IMR-90 (cell line): ENCODE measurements around the gene MLH3. TPM values are rescaled to one million over a fixed set of nuclear protein-coding genes. Genes with fewer than 3 reads are reported as not detected.
"Not testable (repeated sequence)": the region's sequence is repeated elsewhere in the genome, so short reads cannot be mapped to it uniquely, and the experiment has no call there.

ENCODE experiments used
- ATAC-seq: fragments of 200-7000 bp; cut with Tn5 transposase; 2 replicates; pipeline ENCODE4 v1.9.1; 2020; ENCODE audit warnings: low read depth, mild to moderate bottlenecking, moderate library complexity
- BruUV-seq: library from RNA; stranded (reverse); fragments of 400-500 nt; replicated peaks from 2 replicates; lab custom pipeline; 2021; lab: Mats Ljungman, UMichigan
- CTCF ChIA-PET: fragments of 300-600 bp; formaldehyde crosslinking; extraction: SDS; loops from one replicate; lab custom pipeline; 2021; ENCODE audit warnings: antibody characterized with exemption; lab: Yijun Ruan, JAX
- POLR2A ChIA-PET: fragments of 300-600 bp; sonication (Branson Sonifier 250); formaldehyde crosslinking; loops from one replicate; lab custom pipeline; 2022; ENCODE audit warnings: antibody characterized with exemption; ENCODE audit not compliant: unreplicated experiment; lab: Charles Lee
- DNase-seq: peaks from one replicate; pipeline ENCODE4 v3.0.0; 2013
- H2AFZ ChIP-seq: replicated peaks from 2 replicates; pipeline ENCODE3; 2013; ENCODE audit warnings: low read length, mild to moderate bottlenecking; ENCODE audit not compliant: poor library complexity
- H2AK5ac ChIP-seq: 2 replicates; pipeline ENCODE4 v1.6.1; 2013; ENCODE audit warnings: low read depth, low read length, inconsistent platforms
- H2AK9ac ChIP-seq: replicated peaks from 2 replicates; pipeline ENCODE3; 2013; ENCODE audit warnings: mild to moderate bottlenecking, low read depth, low read length, moderate library complexity; ENCODE audit not compliant: poor library complexity
- H2BK120ac ChIP-seq: 2 replicates; pipeline ENCODE4 v1.6.1; 2013; ENCODE audit warnings: low read depth, low read length, inconsistent platforms
- H2BK15ac ChIP-seq: 3 replicates; pipeline ENCODE4 v1.6.1; 2013; ENCODE audit warnings: low read depth, low read length, inconsistent platforms
- H2BK20ac ChIP-seq: 2 replicates; pipeline ENCODE4 v1.6.1; 2013; ENCODE audit warnings: low read depth, mild to moderate bottlenecking, inconsistent platforms, low read length, moderate library complexity
- H2BK5ac ChIP-seq: 2 replicates; pipeline ENCODE4 v1.6.1; 2013; ENCODE audit warnings: mild to moderate bottlenecking, low read depth, low read length, inconsistent platforms; ENCODE audit not compliant: poor library complexity, severe bottlenecking
- H3K14ac ChIP-seq: replicated peaks from 2 replicates; pipeline ENCODE4 v1.6.1; 2013; ENCODE audit warnings: low read depth, low read length, inconsistent platforms
- H3K18ac ChIP-seq: 2 replicates; pipeline ENCODE4 v1.6.1; 2013; ENCODE audit warnings: low read depth, low read length, control low read depth
- H3K23ac ChIP-seq: 2 replicates; pipeline ENCODE4 v1.6.1; 2013; ENCODE audit warnings: low read depth, low read length, inconsistent platforms
- H3K27ac ChIP-seq: 2 replicates; pipeline ENCODE4 v1.5.1; 2013; ENCODE audit warnings: mild to moderate bottlenecking, control low read depth, low read length; ENCODE audit not compliant: insufficient read depth
- H3K27me3 ChIP-seq: 2 replicates; pipeline ENCODE4 v1.6.1; 2013; ENCODE audit warnings: low read length; ENCODE audit not compliant: control insufficient read depth, insufficient read depth
- H3K36me3 ChIP-seq: 2 replicates; pipeline ENCODE4 v1.6.1; 2013; ENCODE audit warnings: low read length, mixed read lengths; ENCODE audit not compliant: control insufficient read depth, insufficient read depth
- H3K4ac ChIP-seq: 2 replicates; pipeline ENCODE4 v1.6.1; 2013; ENCODE audit warnings: low read depth, low read length, inconsistent platforms
- H3K4me1 ChIP-seq: 2 replicates; pipeline ENCODE4 v1.6.1; 2013; ENCODE audit warnings: low read length, mixed read lengths; ENCODE audit not compliant: control insufficient read depth, insufficient read depth
- H3K4me2 ChIP-seq: 2 replicates; pipeline ENCODE4 v1.6.1; 2013; ENCODE audit warnings: low read depth, mild to moderate bottlenecking, control low read depth, low read length, moderate library complexity
- H3K4me3 ChIP-seq: 2 replicates; pipeline ENCODE4 v1.5.1; 2013; ENCODE audit warnings: low read depth, mild to moderate bottlenecking, control low read depth, low read length, moderate library complexity; ENCODE audit not compliant: insufficient read depth
- H3K56ac ChIP-seq: 2 replicates; pipeline ENCODE4 v1.6.1; 2013; ENCODE audit warnings: low read length, inconsistent platforms; ENCODE audit not compliant: insufficient read depth; ENCODE audit errors: extremely low read depth
- H3K79me1 ChIP-seq, 2 experiments: 2 replicates each; pipeline ENCODE4 v1.6.1; 2013; ENCODE audit warnings: low read length in 2 of 2, inconsistent platforms in 1 of 2, low read depth in 1 of 2
- H3K9ac ChIP-seq: 2 replicates; pipeline ENCODE4 v1.6.1; 2013; ENCODE audit warnings: low read depth, low read length, control low read depth
- H3K9me1 ChIP-seq: 2 replicates; pipeline ENCODE4 v1.6.1; 2013; ENCODE audit warnings: low read length, inconsistent platforms; ENCODE audit not compliant: insufficient read depth
- H3K9me3 ChIP-seq: 2 replicates; pipeline ENCODE4 v1.6.1; 2013; ENCODE audit warnings: low read length; ENCODE audit not compliant: control insufficient read depth, insufficient read depth
- H4K20me1 ChIP-seq: 2 replicates; pipeline ENCODE4 v1.6.1; 2013; ENCODE audit warnings: low read length, inconsistent platforms; ENCODE audit not compliant: insufficient read depth
- H4K5ac ChIP-seq: 2 replicates; pipeline ENCODE4 v1.6.1; 2013; ENCODE audit warnings: mild to moderate bottlenecking, low read depth, low read length, control low read depth
- H4K8ac ChIP-seq, 2 experiments: 2 replicates each; pipeline ENCODE4 v1.6.1; 2013; ENCODE audit warnings: low read depth in 2 of 2, low read length in 2 of 2, control low read depth in 1 of 2, inconsistent platforms in 1 of 2
- H4K91ac ChIP-seq: 2 replicates; pipeline ENCODE4 v1.6.1; 2013; ENCODE audit warnings: low read depth, low read length, inconsistent platforms; ENCODE audit not compliant: insufficient read depth
- WGBS, 2 experiments: methylation state at CpG; one replicate each; pipeline versions ENCODE4 v1.1.5 to v1.1.7; 2013; ENCODE audit warnings: missing lambda C conversion rate in 2 of 2; ENCODE audit not compliant: insufficient read length in 1 of 2; ENCODE audit errors: extremely low coverage in 2 of 2; 5-methylcytosine and 5-hydroxymethylcytosine counted together
- dilution Hi-C: fragments of 300-500 bp; cut with HindIII; formaldehyde crosslinking; loops from one replicate; pipeline ENCODE4 v1.14.3; 2018; ENCODE audit warnings: low sequenced_read_pairs; ENCODE audit not compliant: unreplicated experiment
- in situ Hi-C: fragments of 300-500 bp; cut with MboI; formaldehyde crosslinking; loops from 3 replicates; pipeline ENCODE4 v1.14.3; 2019; ENCODE audit warnings: low sequenced_read_pairs, inconsistent platforms, mixed read lengths
- intact Hi-C: fragments of 100-400 bp; cut with micrococcal nuclease; formaldehyde crosslinking; loops from 2 replicates; pipeline ENCODE4 v1.10.0; 2022
- polyA plus RNA-seq, 3 experiments: library from polyadenylated mRNA; depleted of rRNA; stranded (reverse); fragments of >200 nt; gene quantifications; 2 replicates each; pipeline ENCODE4 v1.2.3, GENCODE V29; 2012; ENCODE audit warnings: low replicate concordance in 1 of 3
- total RNA-seq: library from RNA; depleted of rRNA; stranded (reverse); fragments of >200 nt; gene quantifications from 2 replicates; pipeline ENCODE4 v1.2.3, GENCODE V29; 2012

Gene MLH3
- total and polyA plus RNA-seq, 2 of the 4 experiments (the other 2 are of a cell fraction) = 5.6 to 14.7 TPM

GRCh38 chr14:74995781-74996180 lies 55.5 kb downstream of the MLH3 start:
- H2BK5ac ChIP-seq, ATAC-seq, intact Hi-C loops, H2AFZ ChIP-seq, DNase-seq, H2BK15ac ChIP-seq, H4K8ac ChIP-seq, H3K36me3 ChIP-seq, H2AK5ac ChIP-seq, H3K9me1 ChIP-seq, H2AK9ac ChIP-seq, H3K56ac ChIP-seq, H3K4ac ChIP-seq, H3K79me1 ChIP-seq, H3K14ac ChIP-seq, H4K91ac ChIP-seq, H2BK20ac ChIP-seq, H3K4me1 ChIP-seq, H3K23ac ChIP-seq, H2BK120ac ChIP-seq, in situ Hi-C loops, H3K9ac ChIP-seq, H4K20me1 ChIP-seq, H3K4me3 ChIP-seq, H3K9me3 ChIP-seq, POLR2A ChIA-PET, CTCF ChIA-PET, H3K4me2 ChIP-seq, H3K27me3 ChIP-seq, H3K27ac ChIP-seq, dilution Hi-C loops, BruUV-seq, H3K18ac ChIP-seq, H4K5ac ChIP-seq: not testable (repeated sequence)
- no CpG with 5 or more reads among the region's 7 CpGs for WGBS, 2 experiments

GRCh38 chr14:74994182-74994581 lies 57.1 kb downstream of the MLH3 start:
- H3K14ac ChIP-seq, H3K4me1 ChIP-seq, in situ Hi-C loops, H4K8ac ChIP-seq, CTCF ChIA-PET, H3K27me3 ChIP-seq, H3K4me2 ChIP-seq, H2BK120ac ChIP-seq, H3K56ac ChIP-seq, H4K5ac ChIP-seq, H3K79me1 ChIP-seq, H3K23ac ChIP-seq, H2AFZ ChIP-seq, H3K36me3 ChIP-seq, H3K27ac ChIP-seq, H3K4me3 ChIP-seq, H3K9me3 ChIP-seq, dilution Hi-C loops, BruUV-seq, H4K20me1 ChIP-seq, intact Hi-C loops, ATAC-seq, H3K4ac ChIP-seq, DNase-seq, H2AK9ac ChIP-seq, H3K18ac ChIP-seq, H3K9me1 ChIP-seq, H3K9ac ChIP-seq, H2BK20ac ChIP-seq, H2BK5ac ChIP-seq, H4K91ac ChIP-seq, H2AK5ac ChIP-seq, H2BK15ac ChIP-seq, POLR2A ChIA-PET: not testable (repeated sequence)
- WGBS, 2 experiments = 100% methylated on average over 1 of the region's 28 CpGs; no CpG with 5 or more reads in 1 of the 2 experiments
